T-helper 1 cell (primary cell): ENCODE measurements around the gene THSD7A.

Experiments
- DNase-seq, 5 donors: peaks; one replicate each; pipeline ENCODE4 v3.0.0-alpha.2; 2012 to 2020

The THSD7A gene

DNA sequence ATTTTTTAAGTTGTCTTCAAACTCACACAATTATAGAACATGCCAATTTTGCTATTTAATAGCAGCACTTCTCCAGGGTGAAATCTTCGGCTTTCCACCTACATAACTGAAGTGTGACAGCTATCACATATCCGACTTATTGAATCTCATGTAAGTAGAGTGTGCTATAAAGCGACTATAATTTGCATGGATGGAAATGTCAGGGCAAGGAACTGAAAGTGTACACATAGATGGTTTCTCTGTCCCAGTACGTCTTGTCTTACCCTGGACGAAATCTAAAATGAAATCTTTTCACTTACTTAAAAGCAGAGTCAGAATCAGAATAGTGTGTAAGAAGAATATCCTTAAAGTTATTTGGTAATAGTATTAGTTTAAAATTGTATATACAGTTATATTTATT lies 132.3 kb downstream of the THSD7A start:
- no peak for DNase-seq

GRCh38 chr7:11698384-11698871 lies 133.6 kb downstream of the THSD7A start:
- no peak for DNase-seq

DNA sequence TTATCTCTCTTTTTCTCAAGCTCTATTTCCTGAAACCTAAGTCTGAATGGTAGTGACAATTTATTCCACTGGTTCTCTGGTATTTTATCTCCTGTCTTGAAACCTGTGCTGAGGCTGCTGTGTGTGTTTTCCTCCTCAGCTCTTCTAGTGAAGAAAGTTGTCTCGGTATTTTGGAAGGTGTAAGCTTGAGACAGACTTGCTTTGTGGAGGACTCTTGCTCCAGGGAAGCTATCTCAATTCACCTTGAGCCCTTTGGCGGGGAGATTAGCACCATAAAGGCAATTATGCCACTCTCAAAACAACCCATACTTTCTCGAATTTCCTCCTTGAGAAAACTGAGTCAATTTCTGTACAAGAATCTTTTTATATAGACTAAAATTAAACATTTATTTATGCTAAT lies 141.6 kb downstream of the THSD7A start:
- DNase-seq: no peak

GRCh38 chr7:11689096-11689495 lies 142.9 kb downstream of the THSD7A start:
- DNase-seq: no peak

- DNase-seq: no peak
Measured at GRCh38 chr7:11681461-11681860, 150.5 kb downstream of the THSD7A start.

- DNase-seq: no peak
Measured at GRCh38 chr7:11675163-11675562, 156.8 kb downstream of the THSD7A start.

GRCh38 chr7:11668727-11669126 lies 163.3 kb downstream of the THSD7A start:
- no peak for DNase-seq

DNA sequence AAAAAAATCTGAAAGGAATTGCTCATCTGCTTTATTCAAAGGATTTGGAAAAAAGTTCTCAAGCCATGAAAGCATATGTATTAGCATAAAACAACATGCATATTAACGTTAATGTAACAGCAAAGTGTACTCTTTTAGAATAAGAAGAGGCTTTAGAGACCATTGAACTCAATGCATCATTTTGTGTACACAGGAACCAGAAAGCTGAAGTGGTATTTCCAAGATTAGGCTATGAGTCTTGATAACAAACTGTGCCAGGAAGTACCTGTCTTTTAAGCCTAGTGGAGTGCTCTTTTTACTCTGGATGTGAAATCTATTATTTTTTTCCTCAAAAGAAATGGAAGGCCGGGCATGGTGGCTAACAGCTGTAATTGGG lies 164.2 kb downstream of the THSD7A start:
- DNase-seq: no peak

DNA sequence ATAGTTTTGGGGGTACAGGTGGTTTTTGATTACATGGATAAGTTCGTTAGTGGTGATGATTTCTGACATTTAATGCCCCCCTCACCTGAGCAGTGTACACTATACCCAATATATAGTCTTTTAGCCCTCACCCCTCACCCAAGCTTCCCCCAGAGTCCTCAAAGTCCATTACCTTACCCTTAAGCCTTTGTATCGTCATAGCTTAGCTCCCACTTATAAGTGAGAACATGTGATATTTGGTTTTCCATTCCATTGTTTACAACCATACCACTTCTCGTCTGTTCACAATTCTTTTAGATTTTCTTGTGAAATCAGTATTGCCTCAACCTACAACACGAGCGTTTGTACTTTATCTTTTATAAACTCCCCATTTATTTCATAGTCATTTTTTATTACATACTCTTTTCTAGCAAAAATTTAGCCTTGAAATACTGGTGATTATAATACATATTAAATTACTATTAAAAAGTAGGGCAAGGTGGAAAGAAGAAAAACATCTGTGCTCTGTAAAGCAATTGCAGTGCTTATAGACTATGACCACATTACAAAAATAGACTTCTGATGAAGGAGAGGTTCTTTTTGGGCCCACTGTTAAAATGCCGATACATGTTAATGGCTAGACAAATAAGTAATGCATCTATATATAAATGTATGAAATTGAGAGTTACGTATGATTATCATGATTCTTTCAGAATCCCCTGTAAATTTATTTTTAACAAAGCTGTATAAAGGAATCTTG lies 164.8 kb downstream of the THSD7A start:
- no peak for DNase-seq

DNA sequence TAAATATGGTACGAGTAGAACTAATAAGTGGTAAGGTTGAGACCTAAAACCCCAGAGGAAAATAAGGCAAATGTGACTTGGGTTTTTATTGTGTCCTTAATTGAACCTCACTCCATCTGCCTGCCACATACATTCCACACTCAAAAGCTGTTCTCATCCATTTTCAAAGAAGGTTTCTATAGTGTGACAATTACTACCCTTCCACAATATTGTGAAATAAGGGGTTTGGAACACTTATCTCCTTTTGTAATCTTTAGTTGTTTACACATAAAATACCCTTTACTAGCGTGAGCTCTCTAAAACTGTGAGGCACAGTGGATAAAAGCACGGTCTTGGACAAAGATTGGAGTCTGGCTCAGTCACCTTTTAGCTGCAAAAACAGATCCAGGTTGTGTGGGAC lies 166.6 kb downstream of the THSD7A start:
- DNase-seq: no peak

GRCh38 chr7:11655642-11656041 lies 176.4 kb downstream of the THSD7A start:
- DNase-seq: no peak

- DNase-seq: no peak
Measured at GRCh38 chr7:11655163-11655562, 176.8 kb downstream of the THSD7A start.

DNA sequence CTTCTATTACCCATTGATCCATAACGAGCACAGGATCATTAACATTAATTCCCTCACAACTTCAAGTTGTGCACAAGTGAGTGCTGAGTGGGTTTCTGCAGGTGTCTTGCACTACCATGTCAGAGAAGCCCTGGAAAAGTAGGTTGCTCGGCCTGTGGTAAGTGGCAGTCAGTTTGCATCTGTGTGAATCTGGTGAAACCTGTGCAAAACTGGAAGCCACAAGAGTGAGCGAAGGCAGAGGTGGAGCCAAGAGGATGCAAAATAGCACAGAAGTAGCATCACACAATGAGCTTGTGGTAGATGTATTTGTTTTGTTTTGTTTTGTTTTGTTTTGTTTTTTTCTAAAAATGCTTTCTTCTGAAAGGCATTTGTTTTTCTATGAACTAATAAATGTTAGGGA lies 181.5 kb downstream of the THSD7A start:
- DNase-seq: no peak

- no peak for DNase-seq
Measured at GRCh38 chr7:11650030-11650429, 182.0 kb downstream of the THSD7A start.

GRCh38 chr7:11648980-11649379 lies 183.0 kb downstream of the THSD7A start:
- DNase-seq: no peak

- no peak for DNase-seq
Measured at GRCh38 chr7:11648101-11648500, 183.9 kb downstream of the THSD7A start.

DNA sequence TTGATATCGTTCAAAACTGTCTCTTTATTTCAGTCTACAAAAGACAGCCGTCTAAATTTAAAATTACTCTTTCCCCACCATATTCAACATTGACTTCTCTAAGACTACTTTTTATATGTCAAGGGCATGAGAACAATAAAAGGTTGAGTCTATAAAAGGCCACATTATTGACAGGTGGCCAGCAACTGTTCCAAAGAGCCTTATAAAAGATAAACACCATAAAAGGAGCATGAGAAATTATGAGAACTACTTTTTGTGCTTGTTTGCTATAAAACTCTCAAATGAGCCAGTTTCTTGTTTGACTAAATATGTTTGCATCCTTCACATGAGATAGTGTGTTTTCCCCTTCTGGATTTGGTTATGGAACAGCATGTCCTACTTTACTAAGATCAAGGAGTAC lies 189.2 kb downstream of the THSD7A start:
- no peak for DNase-seq

DNA sequence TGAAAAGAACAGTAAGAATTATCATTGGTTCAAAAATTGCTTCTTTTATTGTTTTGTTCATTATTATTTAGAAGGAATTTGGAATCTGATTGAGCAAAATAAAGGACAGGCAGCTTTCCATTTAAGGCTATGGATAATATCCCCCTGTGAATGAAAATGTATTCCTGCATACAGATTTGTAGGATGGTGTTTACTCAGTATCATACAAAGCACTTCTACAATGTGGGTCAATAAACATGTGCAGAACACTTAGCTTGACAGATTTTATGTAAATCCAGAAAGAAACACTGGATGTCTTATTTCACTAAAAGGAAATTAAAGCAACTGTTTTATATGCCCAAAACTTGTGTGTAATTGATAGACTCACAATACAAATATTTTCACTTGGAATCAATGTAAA lies 189.7 kb downstream of the THSD7A start:
- DNase-seq: no peak

- DNase-seq: no peak
Measured at GRCh38 chr7:11638011-11638774, 193.8 kb downstream of the THSD7A start.

- no peak for DNase-seq
Measured at GRCh38 chr7:11636274-11636673, 195.7 kb downstream of the THSD7A start.

GRCh38 chr7:11633310-11633709 lies 198.7 kb downstream of the THSD7A start:
- no peak for DNase-seq

GRCh38 chr7:11630355-11630754 lies 201.6 kb downstream of the THSD7A start:
- no peak for DNase-seq

- DNase-seq: no peak
Measured at GRCh38 chr7:11625669-11626068, 206.3 kb downstream of the THSD7A start.

DNA sequence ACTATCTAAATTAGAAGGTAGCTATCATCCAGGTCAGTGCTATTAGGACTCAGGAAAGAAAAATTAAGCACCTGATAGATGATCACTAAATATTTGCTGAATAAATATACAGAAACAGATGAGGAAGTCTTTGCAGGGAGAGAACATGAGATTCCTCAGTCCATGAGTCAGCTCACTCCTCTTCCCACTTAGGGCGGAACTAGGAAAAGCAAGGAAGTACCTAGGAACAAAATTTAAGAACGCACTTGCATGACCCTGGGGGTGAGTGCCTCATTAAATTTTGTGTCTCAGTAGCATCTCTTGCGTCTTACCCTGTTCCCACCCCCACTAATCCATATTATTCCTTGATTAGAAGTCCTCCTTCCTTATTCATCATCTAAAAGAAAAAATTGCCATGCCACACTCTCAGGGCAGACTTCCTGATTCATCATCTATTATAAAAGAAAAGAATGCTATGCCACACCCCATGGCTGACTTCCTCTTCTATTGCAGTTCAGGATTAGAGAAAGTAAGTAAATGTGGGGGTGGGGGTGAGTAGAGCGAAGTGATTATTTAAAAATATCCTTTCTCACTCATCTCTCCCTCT lies 208.8 kb downstream of the THSD7A start:
- DNase-seq: no peak
